WERI-Rb-1 (cell line): ENCODE results near the gene PABPN1.
A peak's percentile ranks its signal among the peaks of the same experiment; 100 is the strongest.

Source experiments
- DNase-seq: peaks from one replicate; pipeline ENCODE4 v3.0.0-alpha.2; 2020
- H3K27ac ChIP-seq: fragments of 250-450 bp; sonication (Bioruptor Pico); 2 replicates; pipeline ENCODE4 v1.5.1; 2020; ENCODE audit warnings: mild to moderate bottlenecking, moderate library complexity
- H3K27me3 ChIP-seq: fragments of 250-450 bp; sonication (Bioruptor Pico); 2 replicates; pipeline ENCODE4 v1.5.1; 2021; ENCODE audit warnings: mild to moderate bottlenecking, low read depth, moderate library complexity; ENCODE audit not compliant: insufficient read depth, severe bottlenecking
- H3K36me3 ChIP-seq: fragments of 250-450 bp; sonication (Bioruptor Pico); 2 replicates; pipeline ENCODE4 v1.5.1; 2020; ENCODE audit warnings: mild to moderate bottlenecking, moderate library complexity
- H3K4me3 ChIP-seq: 2 replicates; pipeline ENCODE4 v1.5.1; 2011; ENCODE audit warnings: low read depth, mild to moderate bottlenecking, control low read depth, low read length
- H3K9me3 ChIP-seq: fragments of 250-450 bp; sonication (Bioruptor Pico); 2 replicates; pipeline ENCODE4 v1.5.1; 2021; ENCODE audit warnings: mild to moderate bottlenecking, moderate library complexity; ENCODE audit not compliant: severe bottlenecking
- CTCF ChIP-seq: IDR thresholded peaks from 2 replicates; pipeline ENCODE4 v1.5.1; 2011; ENCODE audit warnings: low read depth, mild to moderate bottlenecking, control low read depth, inconsistent platforms, low read length

Gene PABPN1

GRCh38 chr14:23364164-23365035 is 43.1 kb downstream of the PABPN1 start:
- Histone ChIP-seq H3K27ac (peak overlapping the region; percentile 99), H3K4me3 (peak overlapping the region; percentile 79), H3K27me3 (no peaks in the 10 kb centered on the region), H3K9me3 (no peaks in the 10 kb centered on the region), H3K36me3 (peaks cover 36% of the 10 kb centered on the region)
- TF ChIP-seq CTCF, result no peak
- peak; percentile 58 for DNase-seq

GRCh38 chr14:23365036-23365731 is 43.9 kb downstream of the PABPN1 start, which contains the start of gene EFS:
EFS (minus strand) TSS chr14:23365172; CDS start chr14:23365025, 147 bp downstream.
- Histone ChIP-seq H3K4me3 (peak within 1 kb of the TSS; percentile 79), H3K27ac (peak within 1 kb of the TSS; percentile 99), H3K27me3 (no peaks in the 10 kb centered on the region), H3K9me3 (no peaks in the 10 kb centered on the region), H3K36me3 (peaks cover 30% of the 10 kb centered on the region)
- no peak for DNase-seq
- TF ChIP-seq CTCF, result no peak

GRCh38 chr14:23365732-23366425 is 44.6 kb downstream of the PABPN1 start:
- DNase-seq, result peak; percentile 90
- H3K9me3 ChIP-seq, result no peaks in the 10 kb centered on the region
- H3K27me3 ChIP-seq, result no peaks in the 10 kb centered on the region
- H3K27ac ChIP-seq, result peak overlapping the region; percentile 99
- peaks cover 26% of the 10 kb centered on the region for H3K36me3 ChIP-seq
- TF ChIP-seq CTCF, result no peak
- peak overlapping the region; percentile 79 for H3K4me3 ChIP-seq

GRCh38 chr14:23366426-23366921 is 45.2 kb downstream of the PABPN1 start:
- Histone ChIP-seq H3K4me3 (peak overlapping the region; percentile 79), H3K27me3 (no peaks in the 10 kb centered on the region), H3K27ac (peak overlapping the region; percentile 99), H3K9me3 (no peaks in the 10 kb centered on the region), H3K36me3 (peaks cover 22% of the 10 kb centered on the region)
- DNase-seq, result peak; percentile 96
- no peak for TF ChIP-seq CTCF

GRCh38 chr14:23370221-23370620 is 49.0 kb downstream of the PABPN1 start:
- Histone ChIP-seq H3K9me3 (no peaks in the 10 kb centered on the region), H3K4me3 (no peak overlapping the region), H3K27me3 (no peaks in the 10 kb centered on the region), H3K27ac (no peak overlapping the region), H3K36me3 (peaks cover 6% of the 10 kb centered on the region; the same call in 1 of the 2 replicates)
- TF ChIP-seq CTCF, result no peak
- DNase-seq, result no peak
